GM13977 (cell line): ENCODE results near the gene G6PC1.
"Not testable (repeated sequence)": the region's sequence is repeated elsewhere in the genome, so short reads cannot be mapped to it uniquely, and the experiment has no call there.

ENCODE experiments used
- DNase-seq: peaks from one replicate; pipeline ENCODE4 v3.0.0; 2012; ENCODE audit warnings: low spot score
- CTCF ChIP-seq: IDR thresholded peaks from 2 replicates; pipeline ENCODE4 v1.5.1; 2012; ENCODE audit warnings: mild to moderate bottlenecking, control low read depth; ENCODE audit not compliant: insufficient read depth; ENCODE audit errors: extremely low read depth, missing control alignments
- in situ Hi-C: fragments of 300-500 bp; cut with MboI; formaldehyde crosslinking; loops from one replicate; pipeline ENCODE4 v1.12.0; 2022; ENCODE audit warnings: low sequenced_read_pairs, low pct_unique_long_range_greater_than_20kb, mixed read lengths, inconsistent platforms; ENCODE audit not compliant: unreplicated experiment

Gene G6PC1

GRCh38 chr17:42877037-42877436, 23.6 kb upstream of the G6PC1 start:
- in situ Hi-C loops: no loop called here

DNA sequence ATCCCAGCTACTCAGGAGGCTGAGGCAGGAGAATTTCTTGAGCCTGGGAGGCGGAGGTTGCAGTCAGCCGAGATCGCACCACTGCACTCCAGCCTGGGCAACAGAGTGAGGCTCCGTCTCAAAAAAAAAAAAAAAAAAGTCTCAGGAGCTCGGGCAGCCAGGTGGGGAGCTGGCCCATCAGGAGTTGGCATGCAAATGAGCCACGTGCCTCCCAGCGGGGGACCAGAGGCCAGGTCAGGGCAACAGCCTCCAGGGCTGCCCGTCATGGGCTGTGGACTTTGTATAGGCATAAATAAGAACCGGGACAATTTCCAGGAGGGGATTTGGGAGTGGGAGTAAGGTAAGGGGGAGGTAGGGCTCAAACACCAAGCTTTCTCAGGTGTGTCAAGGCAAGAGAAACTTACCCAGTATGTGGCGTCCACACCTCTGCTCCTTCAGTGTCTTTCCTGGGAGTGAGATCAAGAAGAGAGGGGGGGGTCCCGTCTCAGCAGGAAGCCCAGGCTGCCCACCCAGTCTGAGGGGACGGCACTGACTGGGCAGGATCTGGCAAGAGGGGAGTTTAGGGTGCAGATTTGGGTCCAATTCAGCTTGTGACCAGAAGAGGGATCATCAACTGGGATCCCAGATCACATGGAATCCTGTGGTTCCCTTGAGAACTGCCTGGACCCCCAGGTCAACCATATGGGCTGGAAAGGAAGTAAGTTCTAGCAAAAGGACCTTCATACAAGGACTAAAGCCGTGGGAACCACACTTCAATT, 22.3 kb upstream of the G6PC1 start:
- no peak for TF ChIP-seq CTCF
- no peak for DNase-seq
- in situ Hi-C loops: no loop called here

More at GRCh38 chr17:42877037-42877436, 23.6 kb upstream of the G6PC1 start:
- no peak for DNase-seq
- TF ChIP-seq CTCF: no peak

DNA sequence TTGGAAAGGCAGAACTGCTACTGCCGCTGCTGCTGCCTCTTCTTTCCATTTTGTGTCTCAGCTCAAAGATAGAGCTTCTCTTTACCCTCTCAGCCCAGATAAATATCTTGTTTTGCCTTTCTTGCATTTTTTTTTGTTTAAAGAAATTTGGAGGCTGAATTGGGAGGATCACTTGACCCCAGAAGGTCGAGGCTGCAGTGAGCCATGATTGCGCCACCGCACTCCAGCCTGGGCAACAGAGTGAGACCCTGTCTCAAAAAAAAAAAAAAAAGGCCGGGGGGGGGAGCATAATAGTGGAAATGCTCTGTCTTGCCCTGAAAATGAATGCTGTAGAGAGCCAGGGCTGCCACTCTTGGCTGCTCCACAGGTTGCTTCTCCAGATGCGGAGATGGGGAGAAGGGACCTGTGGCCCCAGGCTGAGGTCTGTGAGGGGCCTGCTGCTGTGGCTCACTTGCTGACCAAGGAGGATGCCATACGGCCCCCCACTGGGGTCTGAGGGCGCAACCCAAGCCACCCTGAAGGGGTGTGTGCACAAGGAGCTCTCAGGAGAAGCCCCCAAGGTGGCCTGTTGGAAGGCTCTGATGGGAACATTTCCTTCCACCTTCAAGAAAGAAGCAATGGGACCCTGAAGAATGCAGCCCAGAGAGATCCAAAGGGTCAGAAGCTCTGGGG, 21.5 kb upstream of the G6PC1 start:
- no peak for TF ChIP-seq CTCF
- DNase-seq: no peak
- in situ Hi-C loops: no loop called here

- TF ChIP-seq CTCF: no peak
- no peak for DNase-seq
- in situ Hi-C loops: no loop called here
Observed at GRCh38 chr17:42879596-42879985, 21.0 kb upstream of the G6PC1 start.

GRCh38 chr17:42880776-42881310, 19.8 kb upstream of the G6PC1 start:
- in situ Hi-C loops: no loop called here
- no peak for DNase-seq
- TF ChIP-seq CTCF: no peak

GRCh38 chr17:42881706-42882105, 18.9 kb upstream of the G6PC1 start:
- DNase-seq, in situ Hi-C loops: not testable (repeated sequence)

GRCh38 chr17:42882166-42882565, 18.4 kb upstream of the G6PC1 start:
- in situ Hi-C loops: no loop called here
- no peak for DNase-seq

More at GRCh38 chr17:42882166-42882565, 18.4 kb upstream of the G6PC1 start:
- no peak for TF ChIP-seq CTCF
